Measurements from ENCODE around the gene FBXW12. TPM values are rescaled to one million over a fixed set of nuclear protein-coding genes. Genes with fewer than 3 reads are reported as not detected.

Gene FBXW12
- polyA plus RNA-seq, 1 of the 3 experiments (the other 2 are of a cell fraction) = 0.07 TPM

GRCh38 chr3:48388966-48389365 lies 16.9 kb downstream of the FBXW12 start:
- Histone ChIP-seq H3K9ac (no peak overlapping the region), H3F3A (replicated peaks; ENCODE audit: insufficient read depth) (peaks cover 12% of the 10 kb centered on the region), H3K27me3 (ENCODE audit: insufficient read depth) (no peaks in the 10 kb centered on the region; the same call in 1 of the 2 replicates), H3K4me3 (ENCODE audit: low read depth in 2 of 2, low read length in 1 of 2) (no peak overlapping the region), H2AFZ (ENCODE audit: low read depth) (no peak overlapping the region), H3K9me3 (no peaks in the 10 kb centered on the region), H3K79me2 (ENCODE audit: insufficient read depth) (no peaks in the 10 kb centered on the region; the same call in 1 of the 2 replicates), H3K27ac (ENCODE audit: low read depth in 2 of 2, low read length in 1 of 2) (no peak overlapping the region), H3K4me2 (no peak overlapping the region), H3K4me1 (ENCODE audit: control insufficient read depth in 1 of 2, insufficient read depth in 2 of 2, low read depth in 1 of 2, low read length in 1 of 2) (no peaks in the 10 kb centered on the region), H4K20me1 (ENCODE audit: insufficient read depth) (no peaks in the 10 kb centered on the region), H3K9me2 (no peaks in the 10 kb centered on the region), H3K36me3 (replicated peaks in 1 of 2; ENCODE audit: control insufficient read depth in 1 of 2, insufficient read depth in 2 of 2, low read length in 1 of 2) (no peaks in the 10 kb centered on the region)
- no peak for TF ChIP-seq NFIC (IDR thresholded peaks at IDR 0.05; ENCODE audit: borderline replicate concordance)
- TF ChIP-seq RXRA (IDR thresholded peaks at IDR 0.05; ENCODE audit: borderline replicate concordance, low read depth) = no peak
- no peak for TF ChIP-seq MEF2A (IDR thresholded peaks at IDR 0.05; ENCODE audit: borderline replicate concordance, low read depth)
- DNase-seq = no peak
- ChIA-PET POLR2A (no interaction called here), CTCF (interaction anchor here (4.8 kb wide), 2 partner anchors 11 to 48 kb away, joined by 23 to 29 read pairs; no protein-coding TSS in a partner anchor)
- 35% methylated on average over 2 of the region's 2 CpGs for WGBS (ENCODE audit: low lambda C conversion rate)

GRCh38 chr3:48394391-48394790 lies 22.4 kb downstream of the FBXW12 start:
- Histone ChIP-seq H3K4me2 (no peak overlapping the region), H3K9me2 (no peaks in the 10 kb centered on the region), H3K79me2 (ENCODE audit: insufficient read depth) (no peaks in the 10 kb centered on the region), H3F3A (replicated peaks; ENCODE audit: insufficient read depth) (no peaks in the 10 kb centered on the region), H3K27ac (ENCODE audit: low read depth in 2 of 2, low read length in 1 of 2) (no peak overlapping the region), H3K36me3 (replicated peaks in 1 of 2; ENCODE audit: control insufficient read depth in 1 of 2, insufficient read depth in 2 of 2, low read length in 1 of 2) (no peaks in the 10 kb centered on the region), H3K4me3 (ENCODE audit: low read depth in 2 of 2, low read length in 1 of 2) (no peak overlapping the region), H3K9ac (no peak overlapping the region), H3K27me3 (ENCODE audit: insufficient read depth) (no peaks in the 10 kb centered on the region; the same call in 1 of the 2 replicates), H4K20me1 (ENCODE audit: insufficient read depth) (no peaks in the 10 kb centered on the region), H2AFZ (ENCODE audit: low read depth) (no peak overlapping the region), H3K4me1 (ENCODE audit: control insufficient read depth in 1 of 2, insufficient read depth in 2 of 2, low read depth in 1 of 2, low read length in 1 of 2) (peaks cover 0 to 17% of the 10 kb centered on the region in 2 experiments; a peak in 1 of 4 replicates), H3K9me3 (no peaks in the 10 kb centered on the region)
- POLR2A ChIA-PET = no interaction called here
- no peak for DNase-seq
- TF ChIP-seq EP300 (IDR thresholded peaks at IDR 0.05; ENCODE audit: borderline replicate concordance in 1 of 2, low read depth in 1 of 2, low read length in 1 of 2) (no peak), EZH2phosphoT487 (IDR thresholded peaks at IDR 0.05; ENCODE audit: borderline replicate concordance, low read depth) (no peak), RXRA (IDR thresholded peaks at IDR 0.05; ENCODE audit: borderline replicate concordance, low read depth) (no peak), GABPA (IDR thresholded peaks at IDR 0.05; ENCODE audit: low read depth) (no peak)
- 86% methylated on average over 2 of the region's 2 CpGs for WGBS (ENCODE audit: low lambda C conversion rate)
- CTCF ChIA-PET = interaction anchor here (4.9 kb wide), 1 partner anchor 42 kb away, joined by 40 read pairs; no protein-coding TSS in a partner anchor

DNA sequence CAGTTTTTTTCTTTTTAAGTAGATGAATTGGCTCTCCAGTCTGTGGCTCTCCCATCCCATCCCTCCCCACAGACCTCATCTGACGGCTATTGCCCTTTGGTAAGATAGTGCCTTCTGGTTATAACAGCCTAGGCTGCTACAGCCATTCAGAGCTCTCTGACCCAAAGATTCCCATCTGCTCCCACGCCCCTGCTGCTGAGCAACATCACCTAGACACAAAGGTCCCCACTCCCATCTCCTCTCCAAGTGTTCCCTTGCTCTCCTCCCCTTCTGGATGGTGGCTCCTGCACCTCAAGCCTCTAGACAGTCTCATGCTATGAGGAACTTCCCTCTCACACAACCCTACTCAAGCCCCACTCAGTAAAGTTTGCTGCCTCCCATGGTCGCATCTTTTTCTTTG lies 23.7 kb downstream of the FBXW12 start:
- no peak for DNase-seq
- Histone ChIP-seq H3K4me2 (no peak overlapping the region), H4K20me1 (ENCODE audit: insufficient read depth) (no peaks in the 10 kb centered on the region), H3K9me3 (no peaks in the 10 kb centered on the region), H3K27ac (ENCODE audit: low read depth in 2 of 2, low read length in 1 of 2) (no peak overlapping the region), H2AFZ (ENCODE audit: low read depth) (no peak overlapping the region), H3K4me3 (ENCODE audit: low read depth in 2 of 2, low read length in 1 of 2) (no peak overlapping the region), H3K36me3 (replicated peaks in 1 of 2; ENCODE audit: control insufficient read depth in 1 of 2, insufficient read depth in 2 of 2, low read length in 1 of 2) (no peaks in the 10 kb centered on the region), H3K27me3 (ENCODE audit: insufficient read depth) (no peaks in the 10 kb centered on the region), H3K79me2 (ENCODE audit: insufficient read depth) (no peaks in the 10 kb centered on the region), H3K9ac (no peak overlapping the region), H3K9me2 (no peaks in the 10 kb centered on the region), H3F3A (replicated peaks; ENCODE audit: insufficient read depth) (no peaks in the 10 kb centered on the region), H3K4me1 (ENCODE audit: control insufficient read depth in 1 of 2, insufficient read depth in 2 of 2, low read depth in 1 of 2, low read length in 1 of 2) (peaks cover 0 to 23% of the 10 kb centered on the region in 2 experiments; a peak in 1 of 4 replicates)
- CTCF ChIA-PET = interaction anchor here (1.0 to 4.9 kb wide), 2 partner anchors 40 to 122 kb away, joined by 3 to 40 read pairs; no protein-coding TSS in a partner anchor
- POLR2A ChIA-PET = no interaction called here
- WGBS (ENCODE audit: low lambda C conversion rate) = 68% methylated on average over 3 of the region's 3 CpGs
- no peak for TF ChIP-seq RAD21 (IDR thresholded peaks at IDR 0.05; ENCODE audit: low read length)
- no peak for TF ChIP-seq JUND (IDR thresholded peaks at IDR 0.05)
- TF ChIP-seq FOXM1 (IDR thresholded peaks at IDR 0.05; ENCODE audit: low read depth) = no peak
- no peak for TF ChIP-seq EZH2phosphoT487 (IDR thresholded peaks at IDR 0.05; ENCODE audit: borderline replicate concordance, low read depth)
- no peak for TF ChIP-seq TAF1 (IDR thresholded peaks at IDR 0.05; ENCODE audit: borderline replicate concordance, low read depth, low read length)
- TF ChIP-seq TEAD4 (IDR thresholded peaks at IDR 0.05; ENCODE audit: borderline replicate concordance, insufficient read depth) = no peak
- no peak for TF ChIP-seq RXRA (IDR thresholded peaks at IDR 0.05; ENCODE audit: borderline replicate concordance, low read depth)
- no peak for TF ChIP-seq NFIC (IDR thresholded peaks at IDR 0.05; ENCODE audit: borderline replicate concordance)
- TF ChIP-seq ZBTB33 (IDR thresholded peaks at IDR 0.05; ENCODE audit: borderline replicate concordance, low read depth) = no peak
- no peak for TF ChIP-seq RCOR1 (IDR thresholded peaks at IDR 0.05; ENCODE audit: low read length)
- no peak for TF ChIP-seq USF2 (IDR thresholded peaks at IDR 0.05; ENCODE audit: borderline replicate concordance, low read depth, low read length)
- TF ChIP-seq GATA2 (CRISPR knock-in tag; IDR thresholded peaks at IDR 0.05) = no peak
- TF ChIP-seq NRF1 (IDR thresholded peaks at IDR 0.05; ENCODE audit: low read depth, low read length) = no peak
- TF ChIP-seq, protein P1, sequence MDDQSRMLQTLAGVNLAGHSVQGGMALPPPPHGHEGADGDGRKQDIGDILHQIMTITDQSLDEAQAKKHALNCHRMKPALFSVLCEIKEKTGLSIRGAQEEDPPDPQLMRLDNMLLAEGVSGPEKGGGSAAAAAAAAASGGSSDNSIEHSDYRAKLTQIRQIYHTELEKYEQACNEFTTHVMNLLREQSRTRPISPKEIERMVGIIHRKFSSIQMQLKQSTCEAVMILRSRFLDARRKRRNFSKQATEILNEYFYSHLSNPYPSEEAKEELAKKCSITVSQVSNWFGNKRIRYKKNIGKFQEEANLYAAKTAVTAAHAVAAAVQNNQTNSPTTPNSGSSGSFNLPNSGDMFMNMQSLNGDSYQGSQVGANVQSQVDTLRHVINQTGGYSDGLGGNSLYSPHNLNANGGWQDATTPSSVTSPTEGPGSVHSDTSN (IDR thresholded peaks at IDR 0.05) = no peak
- TF ChIP-seq ELF1 (IDR thresholded peaks at IDR 0.05) = no peak
- no peak for TF ChIP-seq RFX5 (IDR thresholded peaks at IDR 0.05; ENCODE audit: low read length)

Data from SK-N-SH (cell line).